Ishikawa (cell line): Measurements from ENCODE around the gene STK39.

Source experiments
- MAX ChIP-seq: IDR thresholded peaks from 2 replicates; pipeline ENCODE4 v1.6.1; 2012
- RAD21 ChIP-seq: IDR thresholded peaks from 2 replicates; pipeline ENCODE4 v1.6.1; 2012; ENCODE audit warnings: low read depth

- TF ChIP-seq MAX = no peak
- TF ChIP-seq RAD21 = no peak
Measured at GRCh38 chr2:167924556-167924955, 322.8 kb downstream of the STK39 start.
